HG03095 (cell line): ENCODE data around the gene CRY2.
"Not testable (repeated sequence)": the region's sequence is repeated elsewhere in the genome, so short reads cannot be mapped to it uniquely, and the experiment has no call there.

Source experiments
- ATAC-seq: cut with Tn5 transposase; IDR thresholded peaks from one replicate; pipeline ENCODE4 v1.9.1; 2021; ENCODE audit warnings: moderate library complexity; ENCODE audit not compliant: unreplicated experiment

Gene CRY2

GRCh38 chr11:45846974-45847910 lies at the start of gene CRY2:
CRY2 (plus strand) TSS chr11:45847475; CDS start chr11:45847491, 16 bp downstream.
- peak; percentile 89 for ATAC-seq

- no peak for ATAC-seq
Measured at GRCh38 chr11:45798793-45799441, 48.4 kb upstream of the CRY2 start.

- ATAC-seq, result no peak
Measured at GRCh38 chr11:45799562-45799961, 47.7 kb upstream of the CRY2 start.

GRCh38 chr11:45800261-45800660 lies 47.0 kb upstream of the CRY2 start:
- ATAC-seq, result no peak

GRCh38 chr11:45801723-45802315 lies 45.5 kb upstream of the CRY2 start:
- no peak for ATAC-seq

GRCh38 chr11:45802531-45803317 lies 44.6 kb upstream of the CRY2 start:
- ATAC-seq, result no peak

- ATAC-seq, result peak; percentile 25
Measured at GRCh38 chr11:45803971-45804760, 43.1 kb upstream of the CRY2 start.

- peak; percentile 95 for ATAC-seq
Measured at GRCh38 chr11:45804761-45805304, 42.4 kb upstream of the CRY2 start, which contains the start of gene SLC35C1. SLC35C1 (plus strand) TSS chr11:45805149; CDS start chr11:45805802, 653 bp downstream.

GRCh38 chr11:45805305-45806071 lies 41.8 kb upstream of the CRY2 start:
- peak; percentile 17 for ATAC-seq

GRCh38 chr11:45806072-45806933 lies 41.0 kb upstream of the CRY2 start:
- ATAC-seq, result no peak

GRCh38 chr11:45806937-45807791 lies 40.1 kb upstream of the CRY2 start:
- ATAC-seq, result no peak

- no peak for ATAC-seq
Measured at GRCh38 chr11:45807792-45808238, 39.5 kb upstream of the CRY2 start.

- ATAC-seq, result not testable (repeated sequence)
Measured at GRCh38 chr11:45808427-45808826, 38.8 kb upstream of the CRY2 start.

- ATAC-seq, result no peak
Measured at GRCh38 chr11:45809456-45810395, 37.5 kb upstream of the CRY2 start.

- no peak for ATAC-seq
Measured at GRCh38 chr11:45810431-45811108, 36.7 kb upstream of the CRY2 start.
